Lower leg skin (tissue), 3 donors: Measurements from ENCODE around the gene MANEAL.

Source experiments
- POLR2A ChIP-seq, 2 donors: fragments of 450-650 bp; IDR thresholded peaks; one replicate each; pipeline ENCODE4 v1.6.1; 2016 to 2017; ENCODE audit warnings: antibody characterized with exemption in 2 of 2, mild to moderate bottlenecking in 1 of 2, moderate library complexity in 1 of 2
- TF ChIP-seq, protein P1 (sequence below), 3 donors: fragments of 450-650 bp; IDR thresholded peaks; one replicate each; pipeline ENCODE4 v1.5.1; 2016; ENCODE audit warnings: antibody characterized with exemption in 3 of 3, mild to moderate bottlenecking in 3 of 3, moderate library complexity in 2 of 3

DNA sequence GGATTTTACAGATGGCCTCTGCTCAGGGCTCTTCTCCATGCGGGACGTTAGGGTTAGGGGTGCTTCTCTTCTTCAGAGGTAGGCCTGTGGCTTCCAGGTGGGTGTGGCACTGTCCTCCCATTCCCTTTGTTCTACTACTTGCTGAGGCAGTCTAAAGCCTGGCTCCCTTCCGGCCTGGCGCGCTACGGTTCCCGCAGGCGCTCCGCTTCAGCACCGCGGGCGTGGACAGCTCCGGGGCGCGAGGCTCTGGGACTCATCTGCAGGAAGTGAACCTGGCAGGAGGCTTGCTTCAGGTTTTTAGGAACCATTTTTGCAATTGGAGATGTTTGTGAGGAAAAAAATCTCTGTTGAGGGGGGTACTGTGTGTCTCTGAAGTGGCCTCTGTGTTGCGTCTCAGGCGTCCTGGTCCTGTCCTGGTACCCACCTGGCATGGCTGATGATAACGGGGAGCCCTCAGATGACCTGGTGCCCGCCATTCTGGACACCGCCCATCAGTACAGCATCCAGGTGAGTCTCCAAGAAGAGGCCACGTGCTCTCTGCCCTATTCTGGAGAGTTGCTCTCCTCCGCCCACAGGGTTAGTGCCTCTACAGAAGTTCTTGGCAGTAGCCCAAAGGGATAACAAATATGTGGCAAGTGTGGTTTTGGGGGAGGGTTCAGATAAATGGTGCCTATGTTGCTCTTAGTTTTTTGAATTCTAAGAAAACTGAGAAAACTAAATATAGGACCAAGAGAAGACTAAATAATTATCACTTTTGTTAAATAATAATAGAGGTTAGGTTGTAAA lies 1.9 kb downstream of the MANEAL start:
- TF ChIP-seq, protein P1, sequence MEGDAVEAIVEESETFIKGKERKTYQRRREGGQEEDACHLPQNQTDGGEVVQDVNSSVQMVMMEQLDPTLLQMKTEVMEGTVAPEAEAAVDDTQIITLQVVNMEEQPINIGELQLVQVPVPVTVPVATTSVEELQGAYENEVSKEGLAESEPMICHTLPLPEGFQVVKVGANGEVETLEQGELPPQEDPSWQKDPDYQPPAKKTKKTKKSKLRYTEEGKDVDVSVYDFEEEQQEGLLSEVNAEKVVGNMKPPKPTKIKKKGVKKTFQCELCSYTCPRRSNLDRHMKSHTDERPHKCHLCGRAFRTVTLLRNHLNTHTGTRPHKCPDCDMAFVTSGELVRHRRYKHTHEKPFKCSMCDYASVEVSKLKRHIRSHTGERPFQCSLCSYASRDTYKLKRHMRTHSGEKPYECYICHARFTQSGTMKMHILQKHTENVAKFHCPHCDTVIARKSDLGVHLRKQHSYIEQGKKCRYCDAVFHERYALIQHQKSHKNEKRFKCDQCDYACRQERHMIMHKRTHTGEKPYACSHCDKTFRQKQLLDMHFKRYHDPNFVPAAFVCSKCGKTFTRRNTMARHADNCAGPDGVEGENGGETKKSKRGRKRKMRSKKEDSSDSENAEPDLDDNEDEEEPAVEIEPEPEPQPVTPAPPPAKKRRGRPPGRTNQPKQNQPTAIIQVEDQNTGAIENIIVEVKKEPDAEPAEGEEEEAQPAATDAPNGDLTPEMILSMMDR (IDR thresholded peaks at IDR 0.05), result no peak
- TF ChIP-seq POLR2A (IDR thresholded peaks at IDR 0.05), result no peak
